IPS-18a (cell line): ENCODE data around the gene TBC1D4.

ENCODE experiments used
- H3K27ac ChIP-seq: one replicate; pipeline ENCODE4 v1.5.1; 2013; ENCODE audit warnings: low read length
- H3K27me3 ChIP-seq: one replicate; pipeline ENCODE4 v1.6.1; 2013; ENCODE audit warnings: mild to moderate bottlenecking, low read length; ENCODE audit not compliant: control insufficient read depth, insufficient read depth
- H3K36me3 ChIP-seq: one replicate; pipeline ENCODE4 v1.6.1; 2013; ENCODE audit warnings: low read depth, low read length; ENCODE audit not compliant: control insufficient read depth
- H3K4me1 ChIP-seq: one replicate; pipeline ENCODE4 v1.6.1; 2013; ENCODE audit warnings: low read depth, low read length; ENCODE audit not compliant: control insufficient read depth
- H3K4me3 ChIP-seq: one replicate; pipeline ENCODE4 v1.5.1; 2013; ENCODE audit warnings: low read length
- H3K9ac ChIP-seq: one replicate; pipeline ENCODE4 v1.6.1; 2013; ENCODE audit warnings: mild to moderate bottlenecking, low read length, moderate library complexity
- H3K9me3 ChIP-seq: one replicate; pipeline ENCODE4 v1.6.1; 2013; ENCODE audit warnings: low read depth, low read length; ENCODE audit not compliant: control insufficient read depth

Gene TBC1D4

DNA sequence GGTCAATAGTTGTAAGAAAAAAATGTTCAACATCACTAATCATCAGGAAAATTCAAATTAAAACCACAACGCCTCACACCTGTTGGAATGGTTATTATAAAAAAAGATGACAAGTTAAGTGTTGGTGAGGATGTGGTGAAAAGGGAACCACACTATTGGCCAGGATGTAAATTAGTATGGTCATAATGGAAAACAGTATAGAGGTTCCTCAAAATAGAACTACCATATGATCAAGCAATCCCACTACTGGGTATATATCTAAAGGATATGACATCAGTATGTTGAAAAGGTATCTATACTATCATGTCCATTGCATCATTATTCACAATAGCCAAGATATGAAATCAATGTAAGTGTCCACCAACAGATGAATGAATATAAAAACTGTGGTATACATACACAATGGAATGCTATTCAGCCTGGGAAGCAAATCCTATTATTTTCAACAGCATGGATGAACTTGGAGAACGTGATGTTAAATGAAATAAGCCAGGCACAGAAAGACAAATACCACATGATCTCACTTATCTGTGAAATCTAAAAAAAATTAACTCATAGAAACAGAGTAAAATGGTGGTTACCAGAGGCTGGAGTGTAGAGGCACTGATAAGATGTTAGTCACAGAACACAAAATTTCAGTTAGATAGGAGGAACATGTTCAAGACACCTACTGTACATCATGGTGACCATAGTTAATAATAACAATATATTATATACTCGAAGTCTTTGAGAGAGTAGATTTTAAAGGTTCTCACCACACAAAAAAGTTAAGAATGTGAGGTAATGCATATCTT lies 56.6 kb downstream of the TBC1D4 start:
- H3K27ac ChIP-seq, result no peak overlapping the region
- no peak overlapping the region for H3K9ac ChIP-seq
- H3K4me3 ChIP-seq, result no peak overlapping the region
- no peaks in the 10 kb centered on the region for H3K36me3 ChIP-seq
- no peaks in the 10 kb centered on the region for H3K9me3 ChIP-seq
- H3K27me3 ChIP-seq, result no peaks in the 10 kb centered on the region
- H3K4me1 ChIP-seq, result no peaks in the 10 kb centered on the region

- Histone ChIP-seq H3K27ac (no peak overlapping the region), H3K9me3 (no peaks in the 10 kb centered on the region), H3K36me3 (no peaks in the 10 kb centered on the region), H3K9ac (no peak overlapping the region), H3K4me1 (no peaks in the 10 kb centered on the region), H3K4me3 (no peak overlapping the region), H3K27me3 (no peaks in the 10 kb centered on the region)
Observed at GRCh38 chr13:75423946-75424345, 58.0 kb downstream of the TBC1D4 start.

- no peaks in the 10 kb centered on the region for H3K36me3 ChIP-seq
- no peak overlapping the region for H3K27ac ChIP-seq
- no peak overlapping the region for H3K9ac ChIP-seq
- H3K4me3 ChIP-seq, result no peak overlapping the region
- H3K27me3 ChIP-seq, result no peaks in the 10 kb centered on the region
- H3K4me1 ChIP-seq, result peaks cover 3% of the 10 kb centered on the region
- no peaks in the 10 kb centered on the region for H3K9me3 ChIP-seq
Observed at GRCh38 chr13:75422028-75422427, 59.9 kb downstream of the TBC1D4 start.

GRCh38 chr13:75421133-75421532 lies 60.8 kb downstream of the TBC1D4 start:
- peaks cover 6% of the 10 kb centered on the region for H3K4me1 ChIP-seq
- H3K27ac ChIP-seq, result no peak overlapping the region
- H3K9me3 ChIP-seq, result no peaks in the 10 kb centered on the region
- H3K9ac ChIP-seq, result no peak overlapping the region
- H3K36me3 ChIP-seq, result no peaks in the 10 kb centered on the region
- H3K27me3 ChIP-seq, result no peaks in the 10 kb centered on the region
- H3K4me3 ChIP-seq, result no peak overlapping the region

GRCh38 chr13:75419656-75420055 lies 62.3 kb downstream of the TBC1D4 start:
- Histone ChIP-seq H3K9me3 (no peaks in the 10 kb centered on the region), H3K27ac (no peak overlapping the region), H3K36me3 (no peaks in the 10 kb centered on the region), H3K4me1 (peaks cover 6% of the 10 kb centered on the region), H3K4me3 (no peak overlapping the region), H3K9ac (no peak overlapping the region), H3K27me3 (no peaks in the 10 kb centered on the region)

GRCh38 chr13:75418997-75419396 lies 63.0 kb downstream of the TBC1D4 start:
- H3K9ac ChIP-seq, result no peak overlapping the region
- H3K9me3 ChIP-seq, result no peaks in the 10 kb centered on the region
- H3K27ac ChIP-seq, result no peak overlapping the region
- no peaks in the 10 kb centered on the region for H3K36me3 ChIP-seq
- H3K4me1 ChIP-seq, result peaks cover 6% of the 10 kb centered on the region
- no peak overlapping the region for H3K4me3 ChIP-seq
- H3K27me3 ChIP-seq, result no peaks in the 10 kb centered on the region

DNA sequence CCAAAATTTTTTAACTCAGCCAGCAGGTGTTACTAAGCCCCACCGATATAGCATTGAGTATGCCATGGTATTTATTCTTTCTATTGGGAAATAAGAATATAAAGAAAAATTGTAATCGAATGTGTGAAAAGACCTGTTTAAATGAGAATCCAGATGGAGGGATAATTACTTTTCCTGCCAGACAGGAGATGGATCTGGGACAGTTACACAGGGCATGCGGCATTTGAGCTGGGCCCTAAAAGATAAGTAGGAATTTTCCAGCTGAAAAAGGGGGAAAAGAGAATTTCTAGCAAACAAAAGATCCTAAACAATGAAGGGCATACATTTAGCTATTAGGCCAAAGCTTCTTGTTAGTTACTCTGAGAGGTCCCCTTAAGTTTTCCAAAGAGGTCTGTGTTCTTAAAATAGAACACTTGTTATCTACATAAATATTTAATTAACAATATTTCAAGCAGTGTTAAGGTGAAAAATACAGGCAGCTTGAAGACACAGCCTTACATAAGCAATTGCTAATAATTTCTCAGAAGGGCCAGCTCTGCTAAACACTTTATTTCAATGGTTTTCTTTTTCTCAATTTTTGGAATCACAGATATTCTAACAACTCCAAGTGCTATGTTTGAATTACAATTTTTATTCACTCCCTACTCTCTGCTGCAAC lies 63.7 kb downstream of the TBC1D4 start:
- peaks cover 6% of the 10 kb centered on the region for H3K4me1 ChIP-seq
- no peaks in the 10 kb centered on the region for H3K36me3 ChIP-seq
- no peaks in the 10 kb centered on the region for H3K27me3 ChIP-seq
- H3K4me3 ChIP-seq, result no peak overlapping the region
- no peak overlapping the region for H3K27ac ChIP-seq
- H3K9ac ChIP-seq, result no peak overlapping the region
- H3K9me3 ChIP-seq, result no peaks in the 10 kb centered on the region

- H3K27ac ChIP-seq, result no peak overlapping the region
- no peaks in the 10 kb centered on the region for H3K27me3 ChIP-seq
- peaks cover 6% of the 10 kb centered on the region for H3K4me1 ChIP-seq
- H3K9me3 ChIP-seq, result no peaks in the 10 kb centered on the region
- no peak overlapping the region for H3K9ac ChIP-seq
- no peak overlapping the region for H3K4me3 ChIP-seq
- no peaks in the 10 kb centered on the region for H3K36me3 ChIP-seq
Observed at GRCh38 chr13:75417656-75418055, 64.3 kb downstream of the TBC1D4 start.

DNA sequence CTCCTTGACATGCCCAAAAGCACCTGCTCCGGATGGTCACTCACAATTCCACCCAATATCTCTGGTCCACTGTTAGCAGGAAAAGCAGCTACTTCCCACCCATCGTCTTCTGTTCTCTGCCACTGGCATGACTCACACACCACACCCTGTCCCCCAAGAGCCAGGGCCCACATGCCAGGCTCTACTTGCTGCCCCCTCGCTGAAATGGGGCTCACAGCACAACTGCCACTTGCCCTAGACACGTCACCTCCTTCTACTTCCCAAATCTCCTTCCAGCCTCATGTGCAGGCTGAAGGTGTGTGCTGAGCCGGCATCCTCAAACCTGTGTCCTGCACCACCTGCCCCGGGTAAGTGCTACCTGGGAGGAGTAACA lies 65.0 kb downstream of the TBC1D4 start:
- peaks cover 6% of the 10 kb centered on the region for H3K4me1 ChIP-seq
- no peak overlapping the region for H3K9ac ChIP-seq
- no peaks in the 10 kb centered on the region for H3K36me3 ChIP-seq
- H3K4me3 ChIP-seq, result no peak overlapping the region
- no peaks in the 10 kb centered on the region for H3K9me3 ChIP-seq
- no peaks in the 10 kb centered on the region for H3K27me3 ChIP-seq
- no peak overlapping the region for H3K27ac ChIP-seq

DNA sequence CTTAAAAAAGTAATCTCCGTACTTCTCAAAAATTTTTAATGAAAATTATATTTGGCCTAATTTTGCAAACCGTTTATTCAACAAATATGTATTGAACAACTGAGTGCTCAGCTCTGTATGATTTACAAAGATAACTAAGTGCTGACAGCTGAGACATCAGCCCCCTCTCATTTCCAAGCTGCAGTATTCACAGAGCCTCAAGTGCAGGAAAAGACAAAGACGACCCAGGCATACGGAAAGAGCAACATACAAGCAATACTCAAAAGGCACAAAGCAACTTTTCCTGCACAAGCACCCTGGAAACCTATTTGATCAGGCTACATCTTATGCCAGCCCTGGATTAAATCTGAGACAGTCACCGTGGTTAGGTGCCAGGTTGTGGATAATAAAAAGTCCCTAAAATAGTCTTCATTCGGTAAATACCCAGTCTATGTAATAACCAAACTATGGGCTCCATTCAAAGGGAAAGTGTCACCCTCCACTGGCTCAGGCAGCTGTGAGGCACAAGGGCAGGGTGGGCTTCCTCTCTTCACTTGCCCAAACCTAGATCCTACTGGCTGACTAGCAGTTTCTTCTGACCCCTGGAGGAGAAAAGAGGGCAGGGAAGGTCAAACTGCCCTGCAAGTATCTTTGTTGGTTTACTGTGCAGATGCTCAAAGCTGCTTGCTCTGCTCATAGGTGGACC lies 65.5 kb downstream of the TBC1D4 start:
- no peaks in the 10 kb centered on the region for H3K9me3 ChIP-seq
- H3K27ac ChIP-seq, result no peak overlapping the region
- no peaks in the 10 kb centered on the region for H3K27me3 ChIP-seq
- no peaks in the 10 kb centered on the region for H3K36me3 ChIP-seq
- H3K9ac ChIP-seq, result no peak overlapping the region
- peaks cover 6% of the 10 kb centered on the region for H3K4me1 ChIP-seq
- H3K4me3 ChIP-seq, result no peak overlapping the region

- H3K9me3 ChIP-seq, result no peaks in the 10 kb centered on the region
- H3K4me1 ChIP-seq, result peaks cover 6% of the 10 kb centered on the region
- H3K36me3 ChIP-seq, result no peaks in the 10 kb centered on the region
- H3K27me3 ChIP-seq, result no peaks in the 10 kb centered on the region
- H3K27ac ChIP-seq, result no peak overlapping the region
- no peak overlapping the region for H3K9ac ChIP-seq
- no peak overlapping the region for H3K4me3 ChIP-seq
Observed at GRCh38 chr13:75415694-75416093, 66.3 kb downstream of the TBC1D4 start.
